Activated T-cell treated with anti-CD3 and anti-CD28 coated beads for 4 hours (primary cell): ENCODE results near the gene SIRT5.

Experiments
- DNase-seq: peaks from one replicate; pipeline ENCODE4 v3.0.0-alpha.2; 2020

The SIRT5 gene

GRCh38 chr6:13638014-13638413 lies 63.6 kb downstream of the SIRT5 start:
- DNase-seq, result no peak

GRCh38 chr6:13638626-13639025 lies 64.2 kb downstream of the SIRT5 start:
- DNase-seq, result no peak

GRCh38 chr6:13641315-13641714 lies 66.9 kb downstream of the SIRT5 start:
- DNase-seq, result no peak

- DNase-seq, result no peak
Observed at GRCh38 chr6:13643125-13643524, 68.7 kb downstream of the SIRT5 start.

GRCh38 chr6:13648850-13649249 lies 74.4 kb downstream of the SIRT5 start:
- no peak for DNase-seq

- DNase-seq, result no peak
Observed at GRCh38 chr6:13649393-13649792, 75.0 kb downstream of the SIRT5 start.

GRCh38 chr6:13653296-13653695 lies 78.9 kb downstream of the SIRT5 start:
- no peak for DNase-seq

- DNase-seq, result no peak
Observed at GRCh38 chr6:13654496-13654895, 80.1 kb downstream of the SIRT5 start.

- DNase-seq, result no peak
Observed at GRCh38 chr6:13655700-13656099, 81.3 kb downstream of the SIRT5 start.

GRCh38 chr6:13660273-13660672 lies 85.9 kb downstream of the SIRT5 start:
- DNase-seq, result no peak

GRCh38 chr6:13660893-13661292 lies 86.5 kb downstream of the SIRT5 start:
- DNase-seq, result no peak

- DNase-seq, result no peak
Observed at GRCh38 chr6:13661647-13662046, 87.2 kb downstream of the SIRT5 start.

- DNase-seq, result no peak
Observed at GRCh38 chr6:13662651-13663334, 88.4 kb downstream of the SIRT5 start.

GRCh38 chr6:13663986-13664385 lies 89.6 kb downstream of the SIRT5 start:
- no peak for DNase-seq
